ENCODE measurements around the gene IKZF3. TPM values are rescaled to one million over a fixed set of nuclear protein-coding genes. Genes with fewer than 3 reads are reported as not detected.
A peak's percentile ranks its signal among the peaks of the same experiment; 100 is the strongest.

The IKZF3 gene
- total and polyA plus RNA-seq, 8 donors = 0.56 to 5.4 (median 1.1) TPM; not detected in 1

GRCh38 chr17:39799395-39799794 is 64.7 kb downstream of the IKZF3 start:
- H3K4me3 ChIP-seq = no peak overlapping the region
- intact Hi-C loops (cut with DNase I; ENCODE audit: low total_unique reads) = no loop called here
- no peaks in the 10 kb centered on the region for H3K4me1 ChIP-seq
- no peak for DNase-seq
- no peaks in the 10 kb centered on the region for H3K27me3 ChIP-seq
- no peaks in the 10 kb centered on the region for H3K36me3 ChIP-seq
- no peak overlapping the region for H3K27ac ChIP-seq
- 66 to 94% (median 82%) methylated on average over 1 of the region's 1 CpG for WGBS, 5 donors
- H3K9me3 ChIP-seq = no peaks in the 10 kb centered on the region
- no peak for TF ChIP-seq EP300 (IDR thresholded peaks at IDR 0.05)
- TF ChIP-seq CTCF (IDR thresholded peaks at IDR 0.05) = no peak
- TF ChIP-seq POLR2A (IDR thresholded peaks at IDR 0.05) = no peak
- TF ChIP-seq POLR2AphosphoS5 (IDR thresholded peaks at IDR 0.05) = no peak

- Histone ChIP-seq H3K4me3 (no peak overlapping the region), H3K9me3 (no peaks in the 10 kb centered on the region), H3K27me3 (peaks cover 0 to 8% (median 0%) of the 10 kb centered on the region in 3 donors), H3K36me3 (no peaks in the 10 kb centered on the region), H3K27ac (no peak overlapping the region), H3K4me1 (no peaks in the 10 kb centered on the region)
- intact Hi-C loops (cut with DNase I; ENCODE audit: low total_unique reads) = no loop called here
- WGBS, 5 donors = 79 to 94% (median 82%) methylated on average over 2 of the region's 2 CpGs
- TF ChIP-seq EP300 (IDR thresholded peaks at IDR 0.05) (no peak), CTCF (IDR thresholded peaks at IDR 0.05) (no peak), POLR2A (IDR thresholded peaks at IDR 0.05) (no peak), POLR2AphosphoS5 (IDR thresholded peaks at IDR 0.05) (no peak)
- peak; percentile 37 to 38 for DNase-seq
Measured at GRCh38 chr17:39794249-39794970, 69.7 kb downstream of the IKZF3 start.

- intact Hi-C loops (cut with DNase I; ENCODE audit: low total_unique reads) = no loop called here
- TF ChIP-seq EP300 (IDR thresholded peaks at IDR 0.05) (no peak), POLR2AphosphoS5 (IDR thresholded peaks at IDR 0.05) (no peak), CTCF (IDR thresholded peaks at IDR 0.05) (no peak), POLR2A (IDR thresholded peaks at IDR 0.05) (no peak)
- H3K27ac ChIP-seq = peak overlapping the region in 1 of 5 donors; percentile 15
- no peaks in the 10 kb centered on the region for H3K9me3 ChIP-seq
- H3K4me3 ChIP-seq = no peak overlapping the region
- H3K36me3 ChIP-seq = no peaks in the 10 kb centered on the region
- H3K27me3 ChIP-seq = peaks cover 0 to 12% (median 0%) of the 10 kb centered on the region in 3 donors
- H3K4me1 ChIP-seq = no peaks in the 10 kb centered on the region
- DNase-seq = no peak
- WGBS, 5 donors = 37 to 50% (median 46%) methylated on average over 3 of the region's 3 CpGs
Measured at GRCh38 chr17:39793301-39793872, 70.7 kb downstream of the IKZF3 start.

- 77 to 86% (median 81%) methylated on average over 10 of the region's 10 CpGs for WGBS, 5 donors
- DNase-seq = no peak
- Histone ChIP-seq H3K4me1 (no peaks in the 10 kb centered on the region), H3K4me3 (no peak overlapping the region), H3K27me3 (peaks cover 0 to 12% (median 0%) of the 10 kb centered on the region in 3 donors), H3K36me3 (no peaks in the 10 kb centered on the region), H3K9me3 (no peaks in the 10 kb centered on the region), H3K27ac (no peak overlapping the region)
- intact Hi-C loops (cut with DNase I; ENCODE audit: low total_unique reads) = no loop called here
- TF ChIP-seq EP300 (IDR thresholded peaks at IDR 0.05) (no peak), POLR2A (IDR thresholded peaks at IDR 0.05) (no peak), POLR2AphosphoS5 (IDR thresholded peaks at IDR 0.05) (no peak), CTCF (IDR thresholded peaks at IDR 0.05) (no peak)
Measured at GRCh38 chr17:39792526-39793221, 71.4 kb downstream of the IKZF3 start.

Measured in stomach (tissue), 9 donors.